IMR-90 (cell line): ENCODE measurements around the gene ZNF862. TPM values are rescaled to one million over a fixed set of nuclear protein-coding genes. Genes with fewer than 3 reads are reported as not detected.

Experiments
- ATAC-seq: fragments of 200-7000 bp; cut with Tn5 transposase; 2 replicates; pipeline ENCODE4 v1.9.1; 2020; ENCODE audit warnings: low read depth, mild to moderate bottlenecking, moderate library complexity
- BruUV-seq: library from RNA; stranded (reverse); fragments of 400-500 nt; replicated peaks from 2 replicates; lab custom pipeline; 2021; lab: Mats Ljungman, UMichigan
- CTCF ChIA-PET: fragments of 300-600 bp; formaldehyde crosslinking; extraction: SDS; loops from one replicate; lab custom pipeline; 2021; ENCODE audit warnings: antibody characterized with exemption; lab: Yijun Ruan, JAX
- POLR2A ChIA-PET: fragments of 300-600 bp; sonication (Branson Sonifier 250); formaldehyde crosslinking; loops from one replicate; lab custom pipeline; 2022; ENCODE audit warnings: antibody characterized with exemption; ENCODE audit not compliant: unreplicated experiment; lab: Charles Lee
- DNase-seq: peaks from one replicate; pipeline ENCODE4 v3.0.0; 2013
- H2AFZ ChIP-seq: replicated peaks from 2 replicates; pipeline ENCODE3; 2013; ENCODE audit warnings: low read length, mild to moderate bottlenecking; ENCODE audit not compliant: poor library complexity
- H2AK5ac ChIP-seq: 2 replicates; pipeline ENCODE4 v1.6.1; 2013; ENCODE audit warnings: low read depth, low read length, inconsistent platforms
- H2AK9ac ChIP-seq: replicated peaks from 2 replicates; pipeline ENCODE3; 2013; ENCODE audit warnings: mild to moderate bottlenecking, low read depth, low read length, moderate library complexity; ENCODE audit not compliant: poor library complexity
- H2BK120ac ChIP-seq: 2 replicates; pipeline ENCODE4 v1.6.1; 2013; ENCODE audit warnings: low read depth, low read length, inconsistent platforms
- H2BK15ac ChIP-seq: 3 replicates; pipeline ENCODE4 v1.6.1; 2013; ENCODE audit warnings: low read depth, low read length, inconsistent platforms
- H2BK20ac ChIP-seq: 2 replicates; pipeline ENCODE4 v1.6.1; 2013; ENCODE audit warnings: low read depth, mild to moderate bottlenecking, inconsistent platforms, low read length, moderate library complexity
- H2BK5ac ChIP-seq: 2 replicates; pipeline ENCODE4 v1.6.1; 2013; ENCODE audit warnings: mild to moderate bottlenecking, low read depth, low read length, inconsistent platforms; ENCODE audit not compliant: poor library complexity, severe bottlenecking
- H3K14ac ChIP-seq: replicated peaks from 2 replicates; pipeline ENCODE4 v1.6.1; 2013; ENCODE audit warnings: low read depth, low read length, inconsistent platforms
- H3K18ac ChIP-seq: 2 replicates; pipeline ENCODE4 v1.6.1; 2013; ENCODE audit warnings: low read depth, low read length, control low read depth
- H3K23ac ChIP-seq: 2 replicates; pipeline ENCODE4 v1.6.1; 2013; ENCODE audit warnings: low read depth, low read length, inconsistent platforms
- H3K27ac ChIP-seq: 2 replicates; pipeline ENCODE4 v1.5.1; 2013; ENCODE audit warnings: mild to moderate bottlenecking, control low read depth, low read length; ENCODE audit not compliant: insufficient read depth
- H3K27me3 ChIP-seq: 2 replicates; pipeline ENCODE4 v1.6.1; 2013; ENCODE audit warnings: low read length; ENCODE audit not compliant: control insufficient read depth, insufficient read depth
- H3K36me3 ChIP-seq: 2 replicates; pipeline ENCODE4 v1.6.1; 2013; ENCODE audit warnings: low read length, mixed read lengths; ENCODE audit not compliant: control insufficient read depth, insufficient read depth
- H3K4ac ChIP-seq: 2 replicates; pipeline ENCODE4 v1.6.1; 2013; ENCODE audit warnings: low read depth, low read length, inconsistent platforms
- H3K4me1 ChIP-seq: 2 replicates; pipeline ENCODE4 v1.6.1; 2013; ENCODE audit warnings: low read length, mixed read lengths; ENCODE audit not compliant: control insufficient read depth, insufficient read depth
- H3K4me2 ChIP-seq: 2 replicates; pipeline ENCODE4 v1.6.1; 2013; ENCODE audit warnings: low read depth, mild to moderate bottlenecking, control low read depth, low read length, moderate library complexity
- H3K4me3 ChIP-seq: 2 replicates; pipeline ENCODE4 v1.5.1; 2013; ENCODE audit warnings: low read depth, mild to moderate bottlenecking, control low read depth, low read length, moderate library complexity; ENCODE audit not compliant: insufficient read depth
- H3K56ac ChIP-seq: 2 replicates; pipeline ENCODE4 v1.6.1; 2013; ENCODE audit warnings: low read length, inconsistent platforms; ENCODE audit not compliant: insufficient read depth; ENCODE audit errors: extremely low read depth
- H3K79me1 ChIP-seq, 2 experiments: 2 replicates each; pipeline ENCODE4 v1.6.1; 2013; ENCODE audit warnings: low read length in 2 of 2, inconsistent platforms in 1 of 2, low read depth in 1 of 2
- H3K9ac ChIP-seq: 2 replicates; pipeline ENCODE4 v1.6.1; 2013; ENCODE audit warnings: low read depth, low read length, control low read depth
- H3K9me1 ChIP-seq: 2 replicates; pipeline ENCODE4 v1.6.1; 2013; ENCODE audit warnings: low read length, inconsistent platforms; ENCODE audit not compliant: insufficient read depth
- H3K9me3 ChIP-seq: 2 replicates; pipeline ENCODE4 v1.6.1; 2013; ENCODE audit warnings: low read length; ENCODE audit not compliant: control insufficient read depth, insufficient read depth
- H4K20me1 ChIP-seq: 2 replicates; pipeline ENCODE4 v1.6.1; 2013; ENCODE audit warnings: low read length, inconsistent platforms; ENCODE audit not compliant: insufficient read depth
- H4K5ac ChIP-seq: 2 replicates; pipeline ENCODE4 v1.6.1; 2013; ENCODE audit warnings: mild to moderate bottlenecking, low read depth, low read length, control low read depth
- H4K8ac ChIP-seq, 2 experiments: 2 replicates each; pipeline ENCODE4 v1.6.1; 2013; ENCODE audit warnings: low read depth in 2 of 2, low read length in 2 of 2, control low read depth in 1 of 2, inconsistent platforms in 1 of 2
- H4K91ac ChIP-seq: 2 replicates; pipeline ENCODE4 v1.6.1; 2013; ENCODE audit warnings: low read depth, low read length, inconsistent platforms; ENCODE audit not compliant: insufficient read depth
- BHLHE40 ChIP-seq: fragments of 150-350 bp; IDR thresholded peaks from 2 replicates; pipeline ENCODE4 v1.6.1; 2016; ENCODE audit warnings: mild to moderate bottlenecking, low read depth, low read length
- CEBPB ChIP-seq: IDR thresholded peaks from 2 replicates; pipeline ENCODE4 v1.6.1; 2012; ENCODE audit warnings: low read depth, low read length, improper control_type of control experiment
- CHD1 ChIP-seq: IDR thresholded peaks from 2 replicates; pipeline ENCODE4 v1.6.1; 2012; ENCODE audit warnings: low read depth, low read length, improper control_type of control experiment
- MAFK ChIP-seq: IDR thresholded peaks from 2 replicates; pipeline ENCODE4 v1.6.1; 2012; ENCODE audit warnings: low read depth, low read length, improper control_type of control experiment
- MXI1 ChIP-seq: IDR thresholded peaks from 2 replicates; pipeline ENCODE4 v1.6.1; 2012; ENCODE audit warnings: low read depth, mild to moderate bottlenecking, low read length, moderate library complexity, borderline replicate concordance
- POLR2A ChIP-seq: IDR thresholded peaks from 2 replicates; pipeline ENCODE4 v1.6.1; 2012; ENCODE audit warnings: mild to moderate bottlenecking, low read depth, low read length
- RFX5 ChIP-seq: IDR thresholded peaks from 2 replicates; pipeline ENCODE4 v1.8.0; 2012; ENCODE audit warnings: low read depth, mild to moderate bottlenecking, low read length, moderate library complexity
- SMC3 ChIP-seq: fragments of 150-350 bp; IDR thresholded peaks from 2 replicates; pipeline ENCODE4 v1.6.1; 2016; ENCODE audit warnings: low read depth, mild to moderate bottlenecking, antibody characterized with exemption, low read length, moderate library complexity
- whole genome bisulfite sequencing, 2 experiments: methylation state at CpG; one replicate each; pipeline versions ENCODE4 v1.1.5 to v1.1.7; 2013; ENCODE audit warnings: missing lambda C conversion rate in 2 of 2; ENCODE audit not compliant: insufficient read length in 1 of 2; ENCODE audit errors: extremely low coverage in 2 of 2; 5-methylcytosine and 5-hydroxymethylcytosine counted together
- dilution Hi-C: fragments of 300-500 bp; cut with HindIII; formaldehyde crosslinking; loops from one replicate; pipeline ENCODE4 v1.14.3; 2018; ENCODE audit warnings: low sequenced_read_pairs; ENCODE audit not compliant: unreplicated experiment
- in situ Hi-C: fragments of 300-500 bp; cut with MboI; formaldehyde crosslinking; loops from 3 replicates; pipeline ENCODE4 v1.14.3; 2019; ENCODE audit warnings: low sequenced_read_pairs, inconsistent platforms, mixed read lengths
- intact Hi-C: fragments of 100-400 bp; cut with micrococcal nuclease; formaldehyde crosslinking; loops from 2 replicates; pipeline ENCODE4 v1.10.0; 2022
- polyA plus RNA-seq, 3 experiments: library from polyadenylated mRNA; depleted of rRNA; stranded (reverse); fragments of >200 nt; gene quantifications; 2 replicates each; pipeline ENCODE4 v1.2.3, GENCODE V29; 2012; ENCODE audit warnings: low replicate concordance in 1 of 3
- total RNA-seq: library from RNA; depleted of rRNA; stranded (reverse); fragments of >200 nt; gene quantifications from 2 replicates; pipeline ENCODE4 v1.2.3, GENCODE V29; 2012
- TF ChIP-seq, protein P1 (sequence below): fragments of 150-350 bp; IDR thresholded peaks from 2 replicates; pipeline ENCODE4 v1.6.1; 2016; ENCODE audit warnings: low read depth, mild to moderate bottlenecking, low read length, moderate library complexity, borderline replicate concordance

ZNF862 gene
- total and polyA plus RNA-seq, 2 of the 4 experiments (the other 2 are of a cell fraction) = 5.9 to 10.8 TPM

DNA sequence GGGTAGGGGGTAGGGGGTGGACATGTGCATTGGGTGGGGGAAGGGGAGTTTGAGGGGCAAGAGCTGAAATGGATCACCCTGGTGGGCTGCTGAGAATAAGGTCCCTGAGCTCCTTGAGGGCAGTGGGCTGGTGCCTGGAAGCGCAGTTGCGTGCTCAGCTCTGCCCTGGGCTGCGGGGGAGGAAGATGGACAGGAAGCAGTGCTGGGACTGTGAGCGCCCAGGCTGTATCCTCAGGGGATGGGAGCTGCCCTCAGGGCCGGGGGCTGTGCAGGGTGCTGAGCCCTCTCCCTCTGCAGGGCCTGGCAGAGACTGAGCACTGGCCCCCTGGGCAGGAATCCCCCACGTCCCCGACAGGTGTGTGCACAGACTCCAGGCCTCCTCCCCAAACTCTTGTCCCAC, 40.4 kb upstream of the ZNF862 start:
- in situ Hi-C loops (no loop called here), intact Hi-C loops (no loop called here), dilution Hi-C loops (no loop called here)
- H3K18ac ChIP-seq = no peak overlapping the region
- H3K23ac ChIP-seq = no peak overlapping the region
- no peaks in the 10 kb centered on the region for H3K36me3 ChIP-seq
- DNase-seq = no peak
- H3K27ac ChIP-seq = no peak overlapping the region
- no peaks in the 10 kb centered on the region for H3K9me1 ChIP-seq
- H3K56ac ChIP-seq = no peak overlapping the region
- H3K4me3 ChIP-seq = no peak overlapping the region
- H3K9me3 ChIP-seq = no peaks in the 10 kb centered on the region
- no peak overlapping the region for H3K9ac ChIP-seq
- no peak overlapping the region for H2AK5ac ChIP-seq
- no peak overlapping the region for H2BK120ac ChIP-seq
- H3K4me1 ChIP-seq = no peaks in the 10 kb centered on the region
- no peak overlapping the region for H2AK9ac ChIP-seq
- no peak overlapping the region for H2AFZ ChIP-seq
- no peak overlapping the region for H3K4ac ChIP-seq
- H2BK5ac ChIP-seq = no peak overlapping the region
- POLR2A ChIA-PET = no interaction called here
- CTCF ChIA-PET = interaction anchor here (1.4 kb wide), 1 partner anchor 9 kb away, joined by 3 read pairs; no protein-coding TSS in a partner anchor
- H4K8ac ChIP-seq = no peak overlapping the region
- no peak for TF ChIP-seq BHLHE40
- TF ChIP-seq, protein P1, sequence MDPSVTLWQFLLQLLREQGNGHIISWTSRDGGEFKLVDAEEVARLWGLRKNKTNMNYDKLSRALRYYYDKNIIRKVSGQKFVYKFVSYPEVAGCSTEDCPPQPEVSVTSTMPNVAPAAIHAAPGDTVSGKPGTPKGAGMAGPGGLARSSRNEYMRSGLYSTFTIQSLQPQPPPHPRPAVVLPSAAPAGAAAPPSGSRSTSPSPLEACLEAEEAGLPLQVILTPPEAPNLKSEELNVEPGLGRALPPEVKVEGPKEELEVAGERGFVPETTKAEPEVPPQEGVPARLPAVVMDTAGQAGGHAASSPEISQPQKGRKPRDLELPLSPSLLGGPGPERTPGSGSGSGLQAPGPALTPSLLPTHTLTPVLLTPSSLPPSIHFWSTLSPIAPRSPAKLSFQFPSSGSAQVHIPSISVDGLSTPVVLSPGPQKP = no peak
- no peak for TF ChIP-seq SMC3
- TF ChIP-seq CEBPB = no peak
- no peak for TF ChIP-seq CHD1
- no peak for TF ChIP-seq RFX5
- TF ChIP-seq POLR2A = no peak
- no peak for TF ChIP-seq MXI1
- TF ChIP-seq MAFK = no peak
- no peaks in the 10 kb centered on the region for H3K79me1 ChIP-seq
- H3K14ac ChIP-seq = no peak overlapping the region
- BruUV-seq = no TSS peak
- 75% methylated on average over 2 of the region's 7 CpGs; no CpG with 5 or more reads in 1 of the 2 experiments for WGBS, 2 experiments
- H4K91ac ChIP-seq = no peak overlapping the region
- no peaks in the 10 kb centered on the region for H4K20me1 ChIP-seq
- no peak overlapping the region for H2BK15ac ChIP-seq
- no peak overlapping the region for H4K5ac ChIP-seq
- no peak overlapping the region for H3K4me2 ChIP-seq
- ATAC-seq = no peak
- H2BK20ac ChIP-seq = no peak overlapping the region
- peaks cover 14% of the 10 kb centered on the region; the same call in 1 of the 2 replicates for H3K27me3 ChIP-seq
